Measurements from ENCODE around the gene GALC. TPM values are rescaled to one million over a fixed set of nuclear protein-coding genes. Genes with fewer than 3 reads are reported as not detected.
"Not testable (repeated sequence)": the region's sequence is repeated elsewhere in the genome, so short reads cannot be mapped to it uniquely, and the experiment has no call there.

GALC gene
- total RNA-seq (2014; rRNA removed; shearing (Covaris generic)): not detected in 2 replicates

DNA sequence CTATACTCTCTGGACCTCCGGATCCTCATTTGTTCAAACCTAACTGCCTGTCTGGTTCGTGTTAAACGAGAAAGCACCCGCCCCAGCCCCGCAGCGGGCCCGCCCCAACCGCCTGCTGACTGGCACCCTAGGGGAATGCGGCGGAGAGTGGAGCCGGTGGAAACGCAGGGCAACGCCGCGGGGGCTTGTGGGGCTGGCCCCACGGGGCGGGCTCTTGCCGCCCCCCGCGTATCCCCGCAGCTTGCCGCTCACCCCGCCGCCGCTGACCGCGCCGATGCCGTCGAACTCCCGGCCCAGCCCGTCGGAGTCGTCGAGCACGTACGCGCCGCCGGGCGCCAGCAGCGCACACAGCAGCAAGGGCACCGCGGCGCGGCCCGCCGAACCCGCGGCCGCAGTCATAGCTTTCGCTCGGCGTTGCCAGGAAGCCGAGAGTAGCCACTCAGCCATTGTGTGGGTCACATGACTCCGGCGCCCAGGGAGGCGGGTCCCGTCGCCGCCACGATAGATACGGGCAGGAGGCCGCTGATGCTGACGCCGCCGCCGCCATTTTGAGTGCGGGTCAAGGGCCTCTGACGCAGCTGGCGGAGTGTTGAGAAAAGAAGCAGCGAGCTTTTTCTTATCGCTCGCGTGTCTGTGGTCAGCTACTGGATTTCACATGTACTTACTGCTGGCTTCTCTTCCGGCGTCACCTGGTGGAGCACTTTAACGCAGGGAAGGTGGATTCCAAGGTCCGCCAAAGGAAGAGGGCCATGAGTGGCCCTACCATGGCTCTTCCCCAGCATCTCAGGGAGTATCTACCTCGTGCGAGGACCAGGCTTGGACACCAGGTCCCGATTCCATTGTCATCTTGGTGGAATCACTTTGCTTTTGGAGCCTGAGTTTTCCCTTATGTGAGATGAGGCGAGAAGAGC, at the start of gene GALC:
TSS of gene GALC (minus strand) at position 465 of the 911 bp plus-strand sequence. CDS start at position 447, 18 bp downstream.
- DNase-seq (ENCODE audit: low spot score): no peak

GRCh38 chr14:88040146-88040545, 47.2 kb upstream of the GALC start:
- DNase-seq (ENCODE audit: low spot score): no peak

DNA sequence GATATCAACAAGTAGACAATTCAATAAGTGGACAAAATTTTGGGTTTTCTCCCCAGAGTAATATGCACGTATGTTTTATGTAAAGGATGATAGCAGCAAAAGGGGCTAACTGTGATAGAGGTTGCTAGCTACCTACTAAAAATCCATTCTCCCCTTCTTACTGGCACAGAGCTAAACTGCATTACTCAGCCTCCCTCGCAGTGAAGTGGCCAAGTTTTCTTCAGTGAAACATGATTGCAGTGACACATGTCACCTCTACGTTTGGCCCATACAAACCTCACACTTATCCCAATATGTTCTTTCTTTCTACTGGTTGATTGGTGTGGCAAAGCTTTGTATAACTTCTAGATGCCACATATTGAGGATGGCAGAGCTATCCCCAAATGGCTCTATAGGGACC, 46.2 kb upstream of the GALC start:
- DNase-seq (ENCODE audit: low spot score): no peak

DNA sequence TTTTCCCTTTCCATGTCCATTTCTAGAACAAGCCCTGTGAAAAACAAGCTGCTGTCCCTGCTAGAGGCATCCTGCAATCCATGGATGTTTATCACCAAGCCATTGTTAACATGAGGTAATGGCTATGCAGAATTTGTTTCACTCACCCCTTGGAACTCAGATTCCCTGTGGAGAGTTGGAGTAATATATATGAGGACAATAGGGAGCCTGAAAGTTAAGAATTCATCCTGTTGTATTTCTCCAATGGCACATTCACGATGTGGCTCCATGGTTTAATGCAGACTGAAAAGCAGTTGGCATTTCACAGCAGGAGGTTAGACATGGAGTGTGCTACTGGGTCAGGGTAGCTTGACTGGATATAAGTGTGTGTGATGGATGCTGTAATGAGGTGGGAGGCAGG, 44.3 kb upstream of the GALC start:
- no peak for DNase-seq (ENCODE audit: low spot score)

DNA sequence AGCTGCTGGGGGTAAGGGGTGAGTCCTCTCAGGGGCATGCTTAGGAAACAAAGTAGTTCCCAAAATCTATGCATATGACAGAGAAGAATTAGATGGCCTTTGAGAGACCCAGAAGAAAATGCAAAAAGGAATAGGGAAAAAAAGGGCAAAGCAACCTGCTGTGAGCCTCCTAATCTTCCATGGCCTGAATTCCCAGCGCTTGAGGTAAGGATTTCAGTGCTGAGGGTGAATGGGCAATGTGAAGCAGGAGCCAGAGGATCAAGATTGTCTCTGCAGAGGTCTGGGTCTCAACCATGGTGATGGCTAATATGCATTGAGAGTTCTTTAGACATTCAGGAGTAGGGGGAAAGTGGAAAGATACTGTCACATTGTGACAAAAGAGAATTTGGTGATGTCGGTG, 43.4 kb upstream of the GALC start:
- DNase-seq (ENCODE audit: low spot score): no peak

DNA sequence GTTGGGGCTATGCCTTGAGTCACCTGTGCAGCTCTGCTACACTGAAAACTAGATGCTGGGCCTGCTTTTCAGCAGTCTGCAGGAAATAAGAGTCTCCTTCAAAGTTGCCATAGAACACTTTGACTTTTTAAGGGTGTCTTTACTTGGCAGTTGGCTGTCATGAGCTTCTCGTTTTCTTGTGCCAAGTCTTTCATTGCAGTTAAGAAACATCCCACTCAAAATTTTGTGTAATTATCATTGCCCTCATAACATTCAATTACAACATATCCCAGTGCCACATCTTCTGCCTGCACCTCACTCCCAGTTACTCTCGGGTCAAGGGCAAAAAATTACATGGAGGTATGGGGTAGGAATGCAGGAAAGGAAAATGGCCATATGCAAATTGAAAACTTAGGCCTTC, 41.1 kb upstream of the GALC start:
- no peak for DNase-seq (ENCODE audit: low spot score)

GRCh38 chr14:88032373-88032772, 39.4 kb upstream of the GALC start:
- DNase-seq (ENCODE audit: low spot score): no peak

GRCh38 chr14:88030892-88031291, 37.9 kb upstream of the GALC start:
- DNase-seq (ENCODE audit: low spot score): no peak

DNA sequence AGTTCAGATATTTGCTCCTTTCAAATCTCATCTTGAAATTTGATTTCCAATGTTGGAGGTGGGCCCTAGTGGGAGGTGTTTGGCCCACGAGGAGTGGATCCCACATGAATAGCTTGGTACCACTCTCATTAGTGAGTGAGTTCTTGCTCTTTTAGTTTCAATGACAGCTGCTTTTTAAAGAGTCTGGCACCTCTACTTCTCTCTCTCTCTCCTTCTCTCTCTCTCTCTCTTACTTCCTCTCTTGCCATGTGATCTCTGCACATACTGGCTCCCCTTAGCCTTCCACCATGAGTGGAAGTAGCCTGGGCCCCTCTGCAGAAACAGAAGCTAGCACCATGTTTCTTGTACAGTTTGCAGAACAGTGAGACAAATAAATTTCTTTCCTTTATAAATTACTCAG, 37.1 kb upstream of the GALC start:
- DNase-seq (ENCODE audit: low spot score): no peak

DNA sequence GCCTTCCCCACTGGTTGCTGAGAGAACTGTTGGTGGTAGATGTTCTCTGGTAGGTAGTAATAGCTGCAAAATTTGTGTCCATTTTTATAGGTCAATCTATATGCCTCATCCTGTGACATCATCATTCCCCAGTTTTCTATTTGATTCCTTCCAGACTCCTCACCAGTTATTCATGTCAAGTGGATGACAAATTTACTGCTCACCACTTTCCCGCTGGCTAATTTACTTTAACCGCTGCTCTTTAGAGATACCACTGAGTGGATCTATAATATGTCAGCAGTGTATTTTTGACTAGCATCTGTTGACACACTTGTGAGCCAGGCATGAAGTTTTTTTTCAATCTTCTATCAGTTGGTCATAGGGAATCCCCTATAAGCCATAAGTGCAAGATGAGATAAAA, 36.5 kb upstream of the GALC start:
- DNase-seq (ENCODE audit: low spot score): no peak

DNA sequence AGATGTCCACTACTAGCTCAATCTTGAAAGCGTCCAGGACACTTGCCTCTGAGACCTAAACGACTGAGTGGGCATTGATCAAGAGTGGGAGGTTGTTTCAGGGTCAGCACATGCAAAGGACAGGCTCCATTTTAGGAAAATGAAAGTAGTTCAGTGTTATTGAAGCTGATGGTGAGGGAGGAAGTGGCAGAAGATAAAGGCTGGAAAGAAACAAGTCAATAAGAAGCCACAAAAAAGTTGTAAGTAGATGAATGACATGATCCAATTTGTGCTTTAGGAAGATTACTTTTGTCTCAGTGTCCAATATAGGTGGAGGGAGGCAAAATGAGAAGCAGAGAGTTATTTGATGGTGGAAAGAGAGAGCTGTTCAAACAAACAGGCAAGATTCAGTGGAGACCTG, 33.9 kb upstream of the GALC start:
- no peak for DNase-seq (ENCODE audit: low spot score)

- DNase-seq (ENCODE audit: low spot score): no peak
Measured at GRCh38 chr14:88025313-88025712, 32.3 kb upstream of the GALC start.

GRCh38 chr14:88024252-88025086, 31.5 kb upstream of the GALC start:
- not testable (repeated sequence) for DNase-seq (ENCODE audit: low spot score)

DNA sequence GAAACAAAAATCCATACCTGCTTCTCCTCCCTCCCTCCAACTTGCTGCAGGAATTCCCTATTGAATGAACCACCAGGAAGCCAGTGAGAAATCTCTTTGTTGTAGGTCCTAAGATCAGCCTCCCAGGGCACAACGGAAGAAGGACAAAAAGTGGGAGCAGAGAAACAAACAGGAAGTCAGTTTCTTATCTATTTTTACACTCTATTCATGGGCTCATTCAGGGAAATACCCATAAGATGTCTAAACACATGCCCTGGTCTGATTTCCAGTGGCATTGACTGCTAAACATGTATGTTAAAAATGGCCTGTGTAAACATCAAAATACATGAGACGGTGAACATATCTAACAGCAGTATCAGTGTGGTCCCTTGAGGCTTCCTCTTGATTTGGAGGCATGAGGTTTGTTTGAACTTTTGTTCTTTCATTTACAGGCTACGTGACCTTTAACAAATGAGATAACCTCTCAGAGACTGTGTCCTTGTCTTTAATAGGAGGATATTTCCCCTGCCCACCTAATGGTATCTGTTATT, 30.7 kb upstream of the GALC start:
- DNase-seq (ENCODE audit: low spot score): peak; percentile 1

- no peak for DNase-seq (ENCODE audit: low spot score)
Measured at GRCh38 chr14:88017535-88017934, 24.6 kb upstream of the GALC start.

- no peak for DNase-seq (ENCODE audit: low spot score)
Measured at GRCh38 chr14:88016768-88017167, 23.8 kb upstream of the GALC start.

DNA sequence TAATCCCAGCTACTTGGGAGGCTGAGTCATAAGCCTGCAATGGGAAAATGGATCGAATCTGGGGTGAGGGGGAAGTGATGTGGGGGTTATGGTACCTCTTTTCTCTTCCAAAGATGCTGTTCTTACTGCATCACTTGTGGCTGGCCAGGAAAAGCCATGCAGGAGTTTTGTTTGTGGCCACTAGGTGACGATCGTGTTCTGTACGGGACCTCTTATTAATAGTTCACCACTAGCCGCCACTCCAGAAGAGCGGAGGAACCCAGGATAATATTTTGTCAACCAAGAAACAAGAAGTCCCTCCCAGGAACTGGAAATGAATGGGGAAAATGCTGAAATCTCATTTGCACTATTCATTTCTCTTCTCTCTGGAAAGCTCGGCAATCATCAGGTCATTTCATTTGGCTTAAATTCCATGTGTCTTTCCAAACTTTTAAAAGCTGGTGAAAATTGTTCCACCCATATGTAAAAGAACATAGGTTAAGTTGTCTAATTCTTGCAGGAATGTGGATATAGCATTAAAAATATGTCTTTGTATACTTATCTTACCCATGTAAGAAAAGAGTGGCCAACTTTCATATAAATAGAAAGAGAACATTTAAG, 20.9 kb upstream of the GALC start:
- DNase-seq (ENCODE audit: low spot score): peak; percentile 53

GRCh38 chr14:88012495-88012894, 19.5 kb upstream of the GALC start:
- no peak for DNase-seq (ENCODE audit: low spot score)

DNA sequence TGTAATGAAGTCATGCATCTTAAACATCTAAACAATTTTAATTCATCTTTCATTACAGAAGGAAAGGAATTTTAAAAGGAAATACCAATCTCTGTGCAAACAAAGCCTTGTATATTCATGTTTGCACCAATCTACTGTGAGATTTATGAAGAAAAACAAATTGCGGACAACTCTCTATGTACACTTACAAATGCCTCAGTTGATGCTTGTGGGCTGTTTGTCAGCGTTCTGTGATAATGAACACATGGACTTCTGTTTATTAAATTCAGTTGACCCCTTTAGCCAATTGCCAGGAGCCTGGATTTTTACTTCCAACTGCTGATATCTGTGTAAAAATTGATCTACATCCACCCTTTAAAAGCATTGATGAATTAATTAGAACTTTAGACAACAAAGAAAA, 17.3 kb upstream of the GALC start:
- no peak for DNase-seq (ENCODE audit: low spot score)

DNA sequence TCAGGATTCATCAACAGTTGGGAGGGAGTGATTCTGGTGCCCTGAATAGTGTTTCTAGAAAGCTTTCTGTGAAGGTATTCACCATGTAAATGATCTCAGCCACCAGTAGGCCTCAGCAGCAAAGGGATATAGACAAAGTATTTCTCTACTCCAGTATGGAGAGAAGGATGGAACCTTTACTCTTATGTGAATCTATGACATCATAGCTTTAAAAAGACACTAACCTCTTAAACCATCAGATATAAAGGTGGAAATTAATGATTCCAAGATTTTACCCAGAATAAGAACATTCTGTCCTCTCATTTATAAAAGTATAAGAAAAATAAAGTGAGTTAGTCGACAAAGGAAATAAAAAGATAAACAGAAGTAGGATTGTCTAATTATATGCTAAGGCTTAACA, 16.5 kb upstream of the GALC start:
- DNase-seq (ENCODE audit: low spot score): no peak

DNA sequence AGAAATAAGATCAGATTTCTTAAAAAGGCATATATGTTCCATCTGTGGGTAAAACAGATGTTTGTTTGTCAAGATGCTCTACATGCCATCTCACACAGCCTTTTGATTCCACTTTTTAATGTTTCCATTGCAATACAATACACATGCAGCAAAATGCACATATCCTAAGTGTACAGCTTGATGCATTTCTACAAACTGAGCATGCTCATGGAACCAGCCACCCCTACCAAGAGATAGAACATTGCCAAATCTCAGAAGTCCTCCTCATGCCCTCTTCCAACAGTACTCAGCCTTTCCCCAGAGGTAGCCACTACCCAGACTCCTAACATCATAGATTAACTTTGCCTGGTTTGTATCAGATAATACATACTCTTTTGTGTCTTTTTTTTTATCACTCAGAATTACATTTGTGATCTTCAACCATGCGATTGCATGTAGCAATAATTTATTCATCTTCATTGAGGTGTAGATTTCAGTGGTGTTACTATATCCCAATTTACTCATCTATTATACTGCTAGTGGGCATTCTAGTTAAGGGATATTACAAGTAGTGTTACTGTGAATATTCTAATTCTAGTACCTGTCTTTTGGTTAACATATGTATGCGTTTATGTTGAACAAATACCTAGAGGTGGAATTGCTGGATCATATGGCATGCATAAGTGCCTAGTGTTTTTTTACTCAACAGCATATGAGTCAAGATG, 15.2 kb upstream of the GALC start:
- DNase-seq (ENCODE audit: low spot score): no peak

All from HT-29 (cell line).